Mesothelial cell of epicardium (in vitro differentiated cells): ENCODE measurements around the gene MYB. TPM values are rescaled to one million over a fixed set of nuclear protein-coding genes. Genes with fewer than 3 reads are reported as not detected.

Experiments
- DNase-seq, 2 experiments: peaks; one replicate each; pipeline ENCODE4 v3.0.0; 2021; ENCODE audit warnings: low spot score in 2 of 2; ENCODE audit not compliant: unreplicated experiment in 2 of 2
- H3K27ac Mint-ChIP-seq: 2 replicates; pipeline ENCODE4 v1.8.0; 2021; ENCODE audit warnings: mixed read lengths
- H3K27me3 Mint-ChIP-seq: 2 replicates; pipeline ENCODE4 v1.8.0; 2021; ENCODE audit warnings: low read depth, mixed read lengths
- H3K36me3 Mint-ChIP-seq: 2 replicates; pipeline ENCODE4 v1.8.0; 2021; ENCODE audit warnings: mixed read lengths
- H3K4me1 Mint-ChIP-seq: 2 replicates; pipeline ENCODE4 v1.8.0; 2021; ENCODE audit warnings: mixed read lengths
- H3K4me3 Mint-ChIP-seq: 2 replicates; pipeline ENCODE4 v1.8.0; 2021; ENCODE audit warnings: mild to moderate bottlenecking, moderate library complexity, mixed read lengths
- H3K9me3 Mint-ChIP-seq: 2 replicates; pipeline ENCODE4 v1.8.0; 2021; ENCODE audit warnings: mixed read lengths
- CTCF ChIP-seq: fragments of 200-600 bp; sonication (generic); IDR thresholded peaks from one replicate; pipeline ENCODE4 v1.5.0; 2021; ENCODE audit warnings: antibody characterized with exemption; ENCODE audit not compliant: unreplicated experiment
- total RNA-seq: library from RNA; stranded (reverse); gene quantifications from 3 replicates; pipeline ENCODE4 v1.2.1, GENCODE V29; 2021

Gene MYB
- total RNA-seq, 1 donor from 2014 or later, result 1.6 TPM

DNA sequence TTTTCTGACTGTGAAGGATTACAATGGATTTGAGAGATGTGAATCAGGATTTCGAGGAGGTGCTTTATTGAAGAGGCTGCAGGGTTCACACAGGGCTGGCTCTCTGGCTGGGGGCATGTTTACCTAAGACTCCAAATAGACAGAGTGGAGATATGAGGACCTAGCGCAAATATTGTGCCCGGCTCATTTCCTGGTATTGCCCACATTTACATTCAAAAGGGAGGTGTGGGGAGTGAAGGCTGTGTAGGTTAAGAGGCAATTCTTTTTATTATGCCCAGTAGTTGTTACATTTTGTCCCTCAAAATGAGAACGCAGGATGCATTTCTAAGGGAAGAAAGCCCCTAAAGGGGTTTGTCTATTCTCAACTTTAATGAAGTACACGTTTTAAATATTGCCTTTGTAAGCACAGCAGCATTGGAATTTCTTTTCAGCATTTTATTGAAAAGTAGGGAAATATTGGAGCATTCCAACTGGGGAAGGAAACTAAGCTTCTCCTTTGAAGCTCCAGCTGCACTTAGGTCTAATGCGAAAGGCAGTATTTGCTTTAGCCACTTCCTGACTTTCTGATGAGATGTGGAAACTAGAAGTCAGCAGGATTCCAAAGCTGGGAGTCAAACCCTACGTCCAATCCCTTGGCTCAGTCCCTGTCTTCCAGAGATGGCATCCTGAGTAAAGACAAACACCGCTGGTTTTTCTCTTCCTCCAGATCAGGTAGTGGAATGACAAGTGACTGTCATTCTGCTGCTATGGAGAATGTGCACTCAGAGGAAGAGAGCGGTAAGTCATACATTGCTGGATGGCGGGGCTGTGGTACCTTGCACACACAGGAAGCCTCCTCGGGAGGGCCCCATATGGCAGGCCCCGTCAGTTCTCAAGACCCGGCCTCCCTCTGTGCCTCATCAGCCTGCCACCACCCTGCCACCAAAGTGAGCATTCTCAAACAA, 70.7 kb downstream of the MYB start:
- Mint-ChIP-seq H3K36me3 (no peaks in the 10 kb centered on the region), H3K9me3 (no peaks in the 10 kb centered on the region), H3K4me3 (no peak overlapping the region), H3K27ac (no peak overlapping the region), H3K4me1 (no peaks in the 10 kb centered on the region), H3K27me3 (peaks cover 13% of the 10 kb centered on the region)
- DNase-seq, result no peak
- TF ChIP-seq CTCF, result no peak

DNA sequence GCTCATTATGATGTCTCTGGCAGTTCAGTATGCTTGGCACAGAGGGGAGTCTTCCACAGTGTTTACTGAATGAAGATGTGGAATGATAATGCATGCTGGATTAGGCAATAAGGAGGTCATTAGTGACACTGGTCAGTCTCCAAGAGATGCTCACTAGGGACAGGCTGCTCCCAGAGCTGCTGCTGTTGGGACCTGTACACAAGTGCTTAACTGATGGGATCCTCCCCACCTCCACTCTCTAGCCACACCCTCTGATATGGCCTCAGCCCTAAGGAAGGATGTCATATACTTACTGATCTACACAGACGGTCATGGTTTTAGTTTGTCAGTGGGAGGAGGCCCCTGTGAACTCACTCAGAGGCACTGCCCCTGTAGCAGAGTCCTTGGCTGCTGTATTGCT, 73.4 kb downstream of the MYB start:
- Mint-ChIP-seq H3K4me1 (no peaks in the 10 kb centered on the region), H3K27ac (no peak overlapping the region), H3K4me3 (no peak overlapping the region), H3K36me3 (no peaks in the 10 kb centered on the region), H3K27me3 (peaks cover 16% of the 10 kb centered on the region), H3K9me3 (no peaks in the 10 kb centered on the region)
- no peak for TF ChIP-seq CTCF
- no peak for DNase-seq

DNA sequence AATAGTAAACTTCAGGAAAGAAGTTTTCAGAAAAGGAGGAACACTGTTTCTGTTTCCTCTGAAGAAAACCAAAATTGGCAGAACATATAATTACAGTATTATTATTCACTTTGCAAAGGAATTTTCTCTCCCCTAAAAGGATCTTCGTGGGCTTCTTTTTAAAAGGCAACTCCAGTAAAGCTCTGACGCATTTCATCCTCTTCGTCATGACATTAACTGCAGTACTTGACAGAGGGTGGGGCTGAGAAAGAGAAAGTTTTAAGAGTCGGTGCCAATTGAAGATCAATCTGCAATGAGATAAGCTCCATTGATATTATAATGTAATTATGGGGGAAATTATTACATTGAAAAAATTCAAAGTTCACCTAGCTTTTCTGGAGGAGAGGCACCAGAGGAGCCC, 75.8 kb downstream of the MYB start:
- H3K27ac Mint-ChIP-seq, result no peak overlapping the region
- no peak for DNase-seq
- no peaks in the 10 kb centered on the region for H3K4me1 Mint-ChIP-seq
- H3K9me3 Mint-ChIP-seq, result no peaks in the 10 kb centered on the region
- no peak overlapping the region for H3K4me3 Mint-ChIP-seq
- peaks cover 19% of the 10 kb centered on the region for H3K27me3 Mint-ChIP-seq
- no peaks in the 10 kb centered on the region for H3K36me3 Mint-ChIP-seq
- no peak for TF ChIP-seq CTCF

- TF ChIP-seq CTCF, result no peak
- peaks cover 19% of the 10 kb centered on the region for H3K27me3 Mint-ChIP-seq
- H3K9me3 Mint-ChIP-seq, result no peaks in the 10 kb centered on the region
- H3K27ac Mint-ChIP-seq, result no peak overlapping the region
- H3K36me3 Mint-ChIP-seq, result no peaks in the 10 kb centered on the region
- no peak overlapping the region for H3K4me3 Mint-ChIP-seq
- H3K4me1 Mint-ChIP-seq, result no peaks in the 10 kb centered on the region
- DNase-seq, result no peak
These were observed 76.7 kb downstream of the MYB start for GRCh38 chr6:135257631-135258405.

- no peaks in the 10 kb centered on the region for H3K36me3 Mint-ChIP-seq
- H3K9me3 Mint-ChIP-seq, result no peaks in the 10 kb centered on the region
- no peak overlapping the region for H3K4me3 Mint-ChIP-seq
- TF ChIP-seq CTCF, result no peak
- DNase-seq, result no peak
- no peak overlapping the region for H3K27ac Mint-ChIP-seq
- H3K4me1 Mint-ChIP-seq, result no peaks in the 10 kb centered on the region
- peaks cover 12% of the 10 kb centered on the region for H3K27me3 Mint-ChIP-seq
These were observed 77.9 kb downstream of the MYB start for GRCh38 chr6:135258970-135259369.
